ENCODE measurements around the gene SCARB1.
A peak's percentile ranks its signal among the peaks of the same experiment; 100 is the strongest.

GRCh38 chr12:124910561-124911478, 47.2 kb upstream of the SCARB1 start:
- TF ChIP-seq GLIS3 (CRISPR knock-in tag; IDR thresholded peaks at IDR 0.05) (peak; percentile 94), SNAI2 (CRISPR knock-in tag; IDR thresholded peaks at IDR 0.05) (no peak), ZFP3 (CRISPR knock-in tag; IDR thresholded peaks at IDR 0.05) (no peak), CSRNP3 (CRISPR knock-in tag; IDR thresholded peaks at IDR 0.05) (peak; percentile 87; the same call in 1 of the 2 replicates), PATZ1 (CRISPR knock-in tag; IDR thresholded peaks at IDR 0.05; ENCODE audit: borderline replicate concordance) (peak; percentile 92), RARB (CRISPR knock-in tag; IDR thresholded peaks at IDR 0.05) (peak; percentile 98), BACH2 (CRISPR knock-in tag; IDR thresholded peaks at IDR 0.05; ENCODE audit: borderline replicate concordance) (no peak), ZNF565 (CRISPR knock-in tag; conservative IDR thresholded peaks at IDR 0.05; ENCODE audit: low read depth) (peak; percentile 85; the same call in 1 of the 2 replicates)
